ENCODE results near the gene TUB.

DNA sequence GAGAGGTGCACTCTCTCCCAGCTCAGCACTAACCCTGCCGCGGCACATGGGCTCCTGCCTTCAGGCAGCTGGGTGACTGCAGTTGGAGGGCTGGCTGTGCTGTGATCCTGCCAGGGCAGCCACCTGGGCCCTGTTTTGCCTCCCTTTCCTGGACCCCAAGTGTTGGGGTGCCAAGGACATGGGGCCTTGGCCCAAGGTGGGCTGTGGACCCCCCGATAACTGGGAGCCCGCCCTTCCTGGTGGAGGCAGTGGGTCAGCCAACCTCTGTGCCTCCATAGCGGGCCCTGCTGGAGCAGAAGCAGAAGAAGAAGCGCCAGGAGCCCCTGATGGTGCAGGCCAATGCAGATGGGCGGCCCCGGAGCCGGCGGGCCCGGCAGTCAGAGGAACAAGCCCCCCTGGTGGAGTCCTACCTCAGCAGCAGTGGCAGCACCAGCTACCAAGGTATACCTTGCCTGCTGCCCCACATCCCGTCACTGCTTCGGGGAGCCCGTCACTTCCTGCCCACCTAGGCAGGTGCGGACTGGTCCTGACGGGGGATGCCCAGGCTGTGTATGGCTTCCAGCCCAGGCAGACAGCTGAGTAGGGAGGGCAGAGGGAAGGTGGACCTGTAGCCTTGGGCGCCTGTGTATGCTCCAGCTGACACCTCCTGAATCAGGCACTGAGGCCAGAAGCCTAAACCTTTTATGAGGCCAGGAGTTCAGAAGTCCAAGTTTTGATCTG is 8.9 kb downstream of the TUB start:
- TF ChIP-seq, protein P1, sequence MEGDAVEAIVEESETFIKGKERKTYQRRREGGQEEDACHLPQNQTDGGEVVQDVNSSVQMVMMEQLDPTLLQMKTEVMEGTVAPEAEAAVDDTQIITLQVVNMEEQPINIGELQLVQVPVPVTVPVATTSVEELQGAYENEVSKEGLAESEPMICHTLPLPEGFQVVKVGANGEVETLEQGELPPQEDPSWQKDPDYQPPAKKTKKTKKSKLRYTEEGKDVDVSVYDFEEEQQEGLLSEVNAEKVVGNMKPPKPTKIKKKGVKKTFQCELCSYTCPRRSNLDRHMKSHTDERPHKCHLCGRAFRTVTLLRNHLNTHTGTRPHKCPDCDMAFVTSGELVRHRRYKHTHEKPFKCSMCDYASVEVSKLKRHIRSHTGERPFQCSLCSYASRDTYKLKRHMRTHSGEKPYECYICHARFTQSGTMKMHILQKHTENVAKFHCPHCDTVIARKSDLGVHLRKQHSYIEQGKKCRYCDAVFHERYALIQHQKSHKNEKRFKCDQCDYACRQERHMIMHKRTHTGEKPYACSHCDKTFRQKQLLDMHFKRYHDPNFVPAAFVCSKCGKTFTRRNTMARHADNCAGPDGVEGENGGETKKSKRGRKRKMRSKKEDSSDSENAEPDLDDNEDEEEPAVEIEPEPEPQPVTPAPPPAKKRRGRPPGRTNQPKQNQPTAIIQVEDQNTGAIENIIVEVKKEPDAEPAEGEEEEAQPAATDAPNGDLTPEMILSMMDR (IDR thresholded peaks at IDR 0.05) = no peak
- TF ChIP-seq POLR2A (IDR thresholded peaks at IDR 0.05) = no peak
